ENCODE data around the gene LSM4.
A peak's percentile ranks its signal among the peaks of the same experiment; 100 is the strongest.
"Not testable (repeated sequence)": the region's sequence is repeated elsewhere in the genome, so short reads cannot be mapped to it uniquely, and the experiment has no call there.

LSM4 gene

GRCh38 chr19:18322759-18323460, at the start of gene LSM4:
LSM4 (minus strand) TSS chr19:18323076; CDS start chr19:18323020, 56 bp downstream.
- DNase-seq (ENCODE audit: low read depth in 2 of 2, low spot score in 1 of 2): peak; percentile 99

GRCh38 chr19:18368504-18369222, 45.8 kb upstream of the LSM4 start:
- DNase-seq (ENCODE audit: low read depth in 2 of 2, low spot score in 1 of 2): no peak

- no peak for DNase-seq (ENCODE audit: low read depth in 2 of 2, low spot score in 1 of 2)
Observed at GRCh38 chr19:18366021-18366435, 43.2 kb upstream of the LSM4 start.

GRCh38 chr19:18364826-18365528, 42.1 kb upstream of the LSM4 start:
- no peak for DNase-seq (ENCODE audit: low read depth in 2 of 2, low spot score in 1 of 2)

- not testable (repeated sequence) for DNase-seq (ENCODE audit: low read depth in 2 of 2, low spot score in 1 of 2)
Observed at GRCh38 chr19:18364277-18364825, 41.5 kb upstream of the LSM4 start.

DNA sequence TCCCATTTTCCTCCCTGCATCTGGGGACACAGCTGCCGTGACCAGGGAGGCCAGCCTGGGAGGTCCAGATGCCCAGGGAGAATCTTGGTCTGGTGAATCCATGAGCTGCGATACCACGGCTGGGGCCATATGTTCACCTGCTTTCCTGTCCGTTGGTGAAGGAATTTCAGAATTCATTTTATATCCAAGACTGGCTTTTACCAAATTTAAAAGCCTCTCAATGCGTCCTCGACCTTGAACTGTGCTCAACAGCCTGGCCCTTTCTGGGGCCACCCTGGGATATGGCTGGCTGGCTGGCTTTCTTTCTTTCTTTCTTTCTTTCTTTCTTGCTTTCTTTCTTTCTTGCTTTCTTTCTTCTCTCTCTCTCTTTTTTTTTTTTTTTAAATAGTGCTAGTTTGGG, 40.9 kb upstream of the LSM4 start:
- DNase-seq (ENCODE audit: low read depth in 2 of 2, low spot score in 1 of 2): no peak

DNA sequence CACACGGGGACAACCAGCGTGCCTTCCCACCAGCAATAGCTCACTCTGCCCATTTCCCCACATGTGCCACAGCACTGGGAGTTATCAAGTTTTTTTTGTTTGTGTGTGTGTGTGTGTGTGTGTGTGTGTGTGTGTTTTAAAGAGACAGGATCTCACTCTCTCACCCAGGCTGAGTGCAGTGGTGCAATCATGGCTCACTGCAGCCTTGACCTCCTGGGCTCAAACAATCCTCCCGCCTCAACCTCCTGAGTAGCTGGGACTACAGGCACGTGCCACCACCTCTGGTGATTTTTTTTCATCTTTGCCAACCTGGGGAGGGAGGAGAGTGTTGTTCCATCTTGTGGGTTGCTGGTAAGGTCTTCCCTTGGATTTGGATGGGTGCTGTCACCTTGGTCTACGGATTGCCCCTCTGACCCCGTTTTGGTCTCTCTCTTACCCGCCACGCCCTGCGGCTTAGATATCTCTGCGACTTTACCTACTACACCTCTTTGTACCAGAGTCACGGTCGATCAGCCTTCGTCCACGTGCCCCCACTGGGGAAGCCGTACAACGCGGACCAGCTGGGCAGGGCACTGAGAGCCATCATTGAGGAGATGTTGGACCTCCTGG, 40.2 kb upstream of the LSM4 start:
- DNase-seq (ENCODE audit: low read depth in 2 of 2, low spot score in 1 of 2): no peak

DNA sequence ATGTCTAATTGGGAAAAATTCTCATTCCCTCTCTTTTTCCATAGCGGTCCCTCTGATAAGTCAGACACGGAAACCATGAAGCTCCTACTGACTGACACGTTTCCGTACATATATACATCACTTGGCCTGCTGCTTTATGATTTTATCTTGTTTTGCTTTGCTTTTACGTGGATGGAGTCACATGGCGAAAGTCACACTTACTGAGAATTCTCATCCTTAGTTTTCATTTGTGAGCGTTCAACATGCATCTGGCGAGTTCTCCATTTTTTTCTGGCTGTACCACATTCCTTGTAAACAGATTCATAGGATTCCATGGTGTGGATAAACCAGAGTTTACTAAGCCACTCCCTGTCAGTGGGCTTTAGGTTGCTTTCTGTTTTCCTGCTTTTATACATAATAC, 38.8 kb upstream of the LSM4 start:
- DNase-seq (ENCODE audit: low read depth in 2 of 2, low spot score in 1 of 2): no peak

DNA sequence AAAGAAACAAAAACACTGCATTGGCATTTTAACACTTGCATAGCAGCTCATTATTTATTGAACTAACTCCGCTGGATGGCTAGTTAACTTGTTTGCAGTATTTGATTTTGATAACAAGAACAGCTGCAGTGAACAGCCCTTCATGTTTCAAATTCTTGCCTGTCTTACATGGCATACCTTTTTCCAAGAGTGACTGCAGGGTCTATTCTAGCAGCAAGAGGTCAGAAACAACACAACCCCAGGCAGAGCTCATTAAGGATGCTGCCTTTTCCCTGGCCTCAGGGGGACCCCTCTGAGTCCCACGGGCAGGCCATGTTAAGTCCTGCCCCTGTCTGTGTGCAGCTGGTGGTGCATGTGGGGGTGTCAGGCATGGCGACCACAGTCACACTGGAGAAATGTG, 34.2 kb upstream of the LSM4 start:
- DNase-seq (ENCODE audit: low read depth in 2 of 2, low spot score in 1 of 2): no peak

DNA sequence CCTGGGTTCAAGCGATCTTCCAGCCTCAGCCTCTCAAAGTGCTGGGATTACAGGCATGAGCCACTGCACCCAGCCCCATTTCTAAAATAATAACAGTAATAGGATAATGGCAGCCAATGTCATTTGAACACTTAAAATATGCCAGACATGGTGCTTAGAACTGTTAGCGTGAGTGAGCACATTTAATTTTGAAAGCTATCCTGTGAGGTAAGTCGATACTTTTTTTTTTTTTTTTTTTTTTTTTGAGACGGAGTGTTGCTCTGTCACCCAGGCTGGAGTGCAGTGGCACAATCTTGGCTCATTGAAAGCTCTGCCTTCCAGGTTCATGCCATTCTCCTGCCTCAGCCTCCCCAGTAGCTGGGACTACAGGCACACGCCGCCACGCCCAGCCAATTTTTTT, 31.9 kb upstream of the LSM4 start:
- DNase-seq (ENCODE audit: low read depth in 2 of 2, low spot score in 1 of 2): not testable (repeated sequence)

DNA sequence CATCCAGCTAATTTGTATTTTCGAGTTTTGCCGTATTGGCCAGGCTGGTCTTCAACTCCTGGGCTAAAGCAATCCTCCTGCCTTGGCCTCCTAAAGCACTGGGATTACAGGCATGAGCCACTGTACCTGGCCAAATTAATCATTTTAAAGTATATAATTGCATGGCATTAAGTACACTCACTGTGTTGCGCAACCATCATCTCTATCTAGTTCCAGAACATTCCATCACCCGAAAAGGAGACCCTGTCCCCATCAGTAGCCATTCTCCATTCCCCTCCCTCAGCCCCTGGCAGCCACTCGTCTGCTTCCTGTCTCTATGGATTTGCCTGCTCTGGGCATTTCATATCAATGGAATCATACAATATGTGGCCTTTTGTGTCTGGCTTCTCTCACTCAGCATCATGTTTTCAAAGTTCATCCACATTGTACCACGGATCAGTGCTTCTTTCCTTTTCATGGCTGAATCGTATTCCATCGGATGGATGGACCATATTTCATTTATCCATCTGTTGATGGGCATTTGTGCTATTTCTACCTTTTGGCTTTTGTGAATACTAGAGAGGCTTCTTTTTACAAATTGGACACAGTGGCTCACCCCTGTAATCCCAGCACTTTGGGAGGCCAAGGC, 30.6 kb upstream of the LSM4 start:
- no peak for DNase-seq (ENCODE audit: low read depth in 2 of 2, low spot score in 1 of 2)

- DNase-seq (ENCODE audit: low read depth in 2 of 2, low spot score in 1 of 2): no peak
Observed at GRCh38 chr19:18351544-18351943, 28.7 kb upstream of the LSM4 start.

DNA sequence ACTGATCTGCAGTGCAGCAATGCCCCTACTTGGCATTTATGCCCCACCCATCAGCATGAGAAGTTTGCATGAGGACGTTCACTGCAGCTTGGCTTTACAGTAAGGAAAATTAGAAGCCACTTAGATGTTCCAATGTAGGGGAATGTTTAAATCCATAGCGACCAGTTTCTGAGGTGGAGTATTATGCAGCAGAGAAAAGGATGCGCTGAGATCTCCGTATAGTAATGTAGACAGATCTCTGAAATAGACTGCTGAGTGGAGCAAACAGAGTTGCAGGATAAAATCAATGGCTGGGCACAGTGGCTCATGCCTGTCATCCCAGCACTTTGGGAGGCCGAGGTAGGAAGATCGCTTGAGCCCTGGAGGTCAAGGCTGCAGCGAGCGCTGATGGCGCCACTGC, 27.6 kb upstream of the LSM4 start:
- no peak for DNase-seq (ENCODE audit: low read depth in 2 of 2, low spot score in 1 of 2)

- no peak for DNase-seq (ENCODE audit: low read depth in 2 of 2, low spot score in 1 of 2)
Observed at GRCh38 chr19:18349524-18350128, 26.8 kb upstream of the LSM4 start.

- not testable (repeated sequence) for DNase-seq (ENCODE audit: low read depth in 2 of 2, low spot score in 1 of 2)
Observed at GRCh38 chr19:18348818-18349339, 26.0 kb upstream of the LSM4 start.

DNA sequence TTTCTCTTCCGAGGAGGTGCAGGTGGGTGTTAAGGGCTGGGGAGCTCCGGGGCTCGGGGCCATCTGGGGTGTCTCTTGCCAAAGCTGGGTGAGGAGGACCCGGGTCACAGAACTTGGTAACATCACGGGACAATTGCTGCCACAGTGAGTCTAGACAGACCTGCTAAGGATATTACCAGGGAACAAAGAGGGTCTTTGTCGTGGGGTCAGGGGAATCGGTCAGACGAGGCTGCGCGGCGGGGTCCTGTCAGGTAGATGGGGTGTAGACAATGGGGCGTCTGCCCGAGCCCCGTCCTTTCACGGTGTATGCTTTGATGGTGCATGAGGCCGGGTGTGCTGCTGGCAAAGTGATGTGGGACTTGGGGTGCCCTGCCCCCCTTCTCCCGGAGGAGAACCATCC, 25.3 kb upstream of the LSM4 start:
- DNase-seq (ENCODE audit: low read depth in 2 of 2, low spot score in 1 of 2): no peak

- no peak for DNase-seq (ENCODE audit: low read depth in 2 of 2, low spot score in 1 of 2)
Observed at GRCh38 chr19:18346091-18346490, 23.2 kb upstream of the LSM4 start.

GRCh38 chr19:18345296-18345695, 22.4 kb upstream of the LSM4 start:
- DNase-seq (ENCODE audit: low read depth in 2 of 2, low spot score in 1 of 2): no peak

DNA sequence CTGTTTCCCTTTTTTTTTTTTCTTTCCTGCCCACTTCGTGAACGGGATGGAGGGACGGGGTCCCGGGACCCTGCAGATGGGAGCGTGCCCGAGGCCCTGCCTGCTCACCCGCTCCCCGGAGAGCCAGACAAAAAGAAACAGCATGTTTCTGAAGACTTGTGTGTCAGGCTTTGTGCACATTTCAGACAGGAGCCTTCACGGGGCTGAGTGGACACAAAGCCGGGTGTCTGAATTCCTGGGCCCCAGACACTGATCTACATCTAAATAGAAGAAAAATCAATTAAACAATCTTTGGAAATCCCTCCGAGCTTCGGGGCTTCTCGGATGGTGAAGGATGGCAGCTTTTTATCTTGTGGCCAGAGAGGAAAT, 21.7 kb upstream of the LSM4 start:
- DNase-seq (ENCODE audit: low read depth in 2 of 2, low spot score in 1 of 2): no peak

DNA sequence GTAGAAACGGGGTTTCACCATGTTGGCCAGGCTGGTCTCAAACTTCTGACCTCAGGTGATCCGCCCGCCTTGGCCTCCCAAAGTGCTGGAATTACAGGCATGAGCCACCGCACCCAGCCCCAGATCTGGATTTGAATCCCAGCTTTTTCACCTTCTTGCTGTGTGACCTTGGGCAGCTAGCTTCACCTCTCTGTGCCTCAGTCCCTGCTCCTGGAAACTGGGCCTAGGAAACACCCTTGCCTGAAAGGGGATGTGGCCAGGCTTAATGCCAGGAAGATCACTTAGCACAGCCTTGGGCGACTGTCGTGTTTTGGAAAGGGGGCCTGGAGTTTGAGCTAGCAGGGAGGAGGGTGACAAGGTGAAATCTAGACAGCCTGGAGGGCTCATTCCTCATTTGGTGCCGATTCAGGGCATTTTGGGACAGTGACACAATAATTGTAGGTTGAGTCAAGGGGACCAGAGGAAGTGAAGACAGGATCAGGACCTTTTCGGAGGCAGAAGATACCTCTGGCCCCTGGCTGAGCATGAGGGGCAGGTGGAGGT, 19.3 kb upstream of the LSM4 start:
- DNase-seq (ENCODE audit: low read depth in 2 of 2, low spot score in 1 of 2): no peak

Measured in stimulated activated CD8-positive, alpha-beta memory T cell treated with anti-CD3 and anti-CD28 coated beads, Interleukin-4, amount 100 ng/mL, for 4 hours (primary cell).